GM19043 (cell line): ENCODE results near the gene GPR25.

Experiments
- ATAC-seq: cut with Tn5 transposase; IDR thresholded peaks from one replicate; pipeline ENCODE4 v1.9.1; 2021; ENCODE audit warnings: low read depth; ENCODE audit not compliant: unreplicated experiment

GPR25 gene, protein sequence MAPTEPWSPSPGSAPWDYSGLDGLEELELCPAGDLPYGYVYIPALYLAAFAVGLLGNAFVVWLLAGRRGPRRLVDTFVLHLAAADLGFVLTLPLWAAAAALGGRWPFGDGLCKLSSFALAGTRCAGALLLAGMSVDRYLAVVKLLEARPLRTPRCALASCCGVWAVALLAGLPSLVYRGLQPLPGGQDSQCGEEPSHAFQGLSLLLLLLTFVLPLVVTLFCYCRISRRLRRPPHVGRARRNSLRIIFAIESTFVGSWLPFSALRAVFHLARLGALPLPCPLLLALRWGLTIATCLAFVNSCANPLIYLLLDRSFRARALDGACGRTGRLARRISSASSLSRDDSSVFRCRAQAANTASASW

DNA sequence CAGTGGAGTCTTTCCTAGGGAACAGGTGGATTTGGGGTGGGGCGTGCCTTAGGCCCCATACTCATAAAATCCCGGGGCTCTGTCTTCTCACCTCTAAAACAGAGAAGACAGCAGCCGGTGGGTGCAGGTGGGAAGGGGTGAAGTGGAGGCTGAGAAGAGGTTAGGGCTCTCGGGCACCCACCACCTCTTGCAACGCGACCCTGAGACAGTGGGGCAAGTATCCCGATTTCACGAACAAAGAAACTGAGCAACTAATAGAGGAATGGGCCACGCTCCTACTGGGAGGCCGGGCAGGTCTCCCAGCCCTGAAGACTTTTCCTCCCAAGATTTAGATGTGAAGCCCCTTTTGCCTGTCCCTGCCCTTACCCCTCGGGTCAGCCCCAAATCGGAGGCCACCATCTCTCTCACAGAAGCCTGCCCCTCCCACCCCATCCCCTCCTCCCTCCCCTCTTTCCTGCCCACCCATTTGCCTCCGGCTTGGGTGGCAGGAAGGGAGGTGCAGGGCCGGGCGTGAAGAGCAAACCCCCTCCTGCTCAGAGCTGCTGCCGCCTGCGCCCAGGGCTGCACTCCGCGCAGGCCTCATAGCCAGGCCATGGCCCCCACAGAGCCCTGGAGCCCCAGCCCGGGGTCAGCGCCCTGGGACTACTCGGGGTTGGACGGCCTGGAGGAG lies at the start of gene GPR25:
TSS of gene GPR25 (plus strand) at position 536 of the 670 bp plus-strand sequence. CDS start at position 593, 57 bp downstream.
- ATAC-seq: no peak

DNA sequence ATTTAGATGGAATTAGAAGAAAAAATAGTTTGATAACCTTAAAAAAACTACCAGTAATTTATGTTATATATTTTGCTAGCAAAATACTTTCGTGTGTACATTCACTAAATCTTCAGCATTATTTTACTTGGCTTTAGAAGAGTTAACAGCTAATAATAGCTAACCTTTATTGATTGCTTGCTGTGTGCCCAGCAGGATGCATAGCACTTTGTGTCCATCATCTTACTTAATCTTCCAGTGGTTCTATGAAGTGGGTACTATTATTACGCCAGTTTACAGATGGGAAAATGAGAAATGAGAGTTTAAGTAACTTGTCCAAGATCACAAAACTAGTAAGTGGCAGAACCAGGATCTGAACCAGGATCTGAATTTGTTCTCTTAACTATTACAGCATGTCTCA lies 41.7 kb upstream of the GPR25 start:
- no peak for ATAC-seq

DNA sequence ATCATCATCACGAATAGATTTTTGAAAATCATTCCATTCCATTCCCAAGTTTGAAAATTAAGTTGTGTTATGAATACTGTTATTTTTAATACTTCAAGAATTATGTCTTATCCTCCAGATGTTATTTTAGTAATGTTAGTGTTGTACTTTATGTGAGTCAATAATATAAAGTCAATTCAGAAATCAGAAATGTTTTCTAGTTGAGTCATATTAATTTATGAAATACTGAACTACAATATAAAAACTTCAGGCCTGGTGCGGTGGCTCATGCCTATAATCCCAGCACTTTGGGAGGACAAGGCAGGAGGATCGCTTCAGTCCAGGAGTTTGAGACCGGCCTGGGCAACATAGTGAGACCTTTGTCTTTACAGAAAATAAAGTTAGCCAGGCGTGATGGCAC lies 38.4 kb upstream of the GPR25 start:
- ATAC-seq: no peak

DNA sequence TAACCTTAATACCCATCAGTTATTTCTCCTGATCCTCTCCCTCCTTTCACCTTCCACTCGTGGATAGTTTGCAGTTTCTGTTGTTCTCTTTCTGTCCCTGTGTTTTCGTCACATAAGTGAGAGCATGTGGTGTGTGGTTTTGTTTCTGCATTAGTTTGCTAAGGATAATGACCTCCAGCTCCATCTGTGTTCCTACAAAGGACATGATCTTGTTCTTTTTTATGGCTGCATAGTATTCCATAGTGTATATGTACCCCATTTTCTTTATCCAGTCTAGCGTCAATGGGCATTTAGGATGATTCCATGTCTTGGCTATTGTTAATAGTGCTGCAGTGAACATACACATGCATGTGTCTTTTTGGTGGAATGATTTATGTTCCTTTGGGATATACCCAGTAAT lies 36.6 kb upstream of the GPR25 start:
- ATAC-seq: no peak

DNA sequence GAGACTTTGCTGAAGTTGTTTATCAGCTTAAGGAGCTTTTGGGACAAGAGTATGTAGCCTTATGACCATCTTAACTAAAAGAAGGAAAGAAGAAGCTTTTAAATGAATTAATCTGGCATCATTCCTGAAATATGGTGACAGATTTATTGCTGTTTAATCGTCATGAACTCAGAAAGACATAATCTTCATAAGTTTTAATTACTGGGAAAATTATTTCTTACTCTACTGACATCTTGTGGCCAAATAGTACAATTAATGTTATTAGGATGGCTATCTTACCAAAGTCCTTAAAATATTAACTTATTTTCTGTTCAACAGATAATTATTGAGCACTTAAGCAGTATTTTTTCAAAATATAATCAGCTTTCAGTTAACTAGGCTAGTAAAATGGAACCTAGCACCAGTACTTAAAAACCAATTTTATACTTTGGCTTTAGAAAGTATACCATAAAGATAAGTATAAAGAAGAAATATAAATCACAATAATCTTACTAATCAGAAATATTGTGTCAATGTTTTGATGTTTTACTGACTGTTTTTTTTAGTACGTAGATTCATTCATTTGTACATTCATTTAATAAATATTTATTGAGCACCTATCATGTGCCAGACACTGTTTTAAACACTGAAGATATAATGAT lies 34.7 kb upstream of the GPR25 start:
- ATAC-seq: no peak

DNA sequence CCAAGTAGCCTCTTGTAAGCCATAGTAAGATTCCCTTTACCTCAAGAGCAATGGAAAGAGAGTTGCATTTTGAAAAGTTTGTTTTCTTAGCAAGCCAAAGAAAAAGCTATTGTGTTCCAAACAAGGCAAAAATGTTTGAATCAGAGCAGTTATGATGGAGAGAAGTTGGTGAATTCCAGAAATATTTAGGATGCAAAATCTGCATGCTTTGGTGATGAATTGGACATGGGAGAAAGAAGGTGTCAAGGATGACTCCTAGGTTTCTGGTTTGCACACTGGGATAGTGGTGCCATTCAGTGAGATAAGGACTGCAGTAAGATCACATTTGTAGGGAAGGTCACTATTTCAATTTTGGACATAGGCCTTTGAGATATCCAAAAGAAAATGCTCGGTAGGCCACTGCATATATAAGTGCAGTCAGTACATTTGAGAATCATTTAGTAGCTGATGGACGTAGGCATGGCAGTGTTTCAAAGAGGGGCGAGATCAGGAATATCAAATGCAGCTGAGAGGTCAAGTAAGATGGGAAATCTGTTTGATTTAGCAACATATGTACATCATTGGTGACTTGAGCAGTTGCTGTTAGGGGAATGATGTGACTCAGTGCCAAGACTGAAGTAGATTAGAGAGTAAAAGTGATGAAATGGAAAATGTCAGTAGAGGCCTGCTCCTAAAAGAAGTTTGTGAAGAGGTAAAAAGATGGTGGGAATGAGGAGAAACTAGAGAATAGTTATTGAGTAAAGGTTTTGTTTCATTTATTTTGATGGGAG lies 33.9 kb upstream of the GPR25 start:
- ATAC-seq: no peak

DNA sequence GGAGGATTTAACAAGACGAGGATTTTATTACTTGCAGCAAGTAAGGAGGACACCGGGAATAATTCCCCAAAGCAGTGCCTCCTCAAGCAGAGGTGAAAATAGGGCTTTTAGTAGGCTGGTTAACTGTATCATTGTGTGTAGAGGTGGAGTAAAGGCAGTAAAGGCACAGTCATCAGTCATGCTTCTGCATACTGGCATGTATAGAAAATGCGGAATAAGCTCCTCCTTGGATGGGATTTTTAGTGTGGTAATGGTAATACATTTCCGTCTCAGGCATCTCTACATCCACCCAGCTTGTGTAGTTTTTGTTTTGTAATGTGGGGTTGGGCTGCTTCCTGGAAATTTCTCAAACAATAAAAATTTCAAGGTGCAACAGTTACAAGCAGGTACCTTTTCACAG lies 27.4 kb upstream of the GPR25 start:
- no peak for ATAC-seq

DNA sequence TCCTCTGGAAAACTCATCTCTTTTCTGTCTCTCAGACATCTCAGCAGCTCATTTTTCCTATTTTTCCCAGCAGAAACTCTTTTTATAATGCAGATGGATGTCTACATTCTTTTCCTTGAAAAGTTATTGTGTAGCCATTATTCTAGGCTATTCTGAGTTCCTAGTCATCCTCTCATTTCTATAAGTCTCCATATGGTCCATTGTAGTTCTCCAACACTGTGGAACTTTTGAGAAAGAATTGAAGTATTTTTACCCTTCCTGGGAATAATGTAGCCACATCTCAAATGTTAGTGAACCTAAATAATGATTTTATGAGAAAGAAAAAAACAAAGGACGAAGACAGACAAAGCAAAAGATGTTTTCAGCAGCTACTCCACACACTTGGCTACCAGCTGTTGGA lies 26.4 kb upstream of the GPR25 start:
- ATAC-seq: no peak

DNA sequence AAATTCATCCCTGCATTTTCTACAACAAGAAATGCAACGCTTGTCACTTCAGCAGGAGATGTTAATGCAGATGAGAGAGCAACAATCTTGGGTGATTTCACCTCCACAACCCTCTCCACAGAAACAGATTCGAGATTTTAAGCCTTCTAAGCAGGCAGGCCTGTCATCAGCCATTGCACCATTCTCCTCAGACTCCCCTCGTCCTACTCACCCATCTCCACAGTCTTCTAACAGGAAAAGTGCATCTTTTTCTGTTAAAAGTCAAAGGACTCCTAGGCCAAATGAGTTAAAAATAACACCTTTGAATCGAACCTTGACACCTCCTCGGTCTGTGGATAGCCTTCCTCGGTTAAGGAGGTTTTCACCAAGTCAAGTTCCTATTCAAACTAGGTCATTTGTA lies 23.4 kb upstream of the GPR25 start:
- ATAC-seq: no peak

DNA sequence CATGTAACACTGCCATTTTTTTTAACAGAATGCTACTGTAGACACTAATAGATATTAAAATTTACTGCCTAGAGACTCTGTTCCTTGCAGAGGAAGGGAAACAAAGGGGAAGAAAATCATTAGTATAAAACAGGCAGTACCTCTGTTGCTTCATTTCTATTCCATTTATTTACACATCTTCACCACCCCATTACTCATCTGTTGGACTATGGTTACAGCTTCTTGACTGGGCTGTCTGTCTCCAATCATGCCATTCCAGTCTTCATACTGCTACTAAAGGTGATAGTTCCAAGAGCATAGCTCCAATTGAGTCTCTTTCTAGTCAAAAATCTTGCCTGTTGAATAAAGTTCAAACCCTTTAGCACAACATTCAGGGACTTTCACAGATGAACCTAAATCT lies 22.2 kb upstream of the GPR25 start:
- ATAC-seq: no peak

DNA sequence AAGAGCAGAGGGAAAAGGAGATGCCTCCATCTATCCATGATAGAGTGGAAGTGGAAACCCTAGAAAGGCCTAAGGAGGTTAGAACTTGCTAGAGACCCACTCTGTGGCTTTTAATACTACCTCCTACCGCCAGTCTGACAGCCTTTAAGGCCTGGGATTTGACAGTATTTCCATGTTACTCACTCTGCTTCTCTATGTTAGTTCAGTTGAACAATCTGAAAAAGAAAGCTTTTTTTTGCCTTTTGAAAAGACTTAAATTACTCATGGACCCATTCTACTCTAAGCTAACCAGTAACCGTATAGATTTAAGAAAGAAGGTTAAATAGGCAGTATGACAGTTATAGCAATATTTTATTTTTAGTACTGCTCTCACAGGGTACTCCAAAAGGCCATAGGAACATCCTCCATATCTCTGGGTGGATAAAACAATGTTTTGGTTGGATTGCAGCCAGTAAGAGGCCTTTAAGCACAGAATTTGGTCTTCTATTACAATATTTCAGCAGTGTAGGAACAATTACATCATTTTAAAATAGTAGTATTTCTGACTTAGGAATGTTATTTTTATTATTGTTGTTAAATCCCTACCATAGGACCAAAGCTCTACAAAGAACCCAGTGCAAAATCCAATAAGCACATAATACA lies 15.9 kb upstream of the GPR25 start:
- ATAC-seq: no peak

DNA sequence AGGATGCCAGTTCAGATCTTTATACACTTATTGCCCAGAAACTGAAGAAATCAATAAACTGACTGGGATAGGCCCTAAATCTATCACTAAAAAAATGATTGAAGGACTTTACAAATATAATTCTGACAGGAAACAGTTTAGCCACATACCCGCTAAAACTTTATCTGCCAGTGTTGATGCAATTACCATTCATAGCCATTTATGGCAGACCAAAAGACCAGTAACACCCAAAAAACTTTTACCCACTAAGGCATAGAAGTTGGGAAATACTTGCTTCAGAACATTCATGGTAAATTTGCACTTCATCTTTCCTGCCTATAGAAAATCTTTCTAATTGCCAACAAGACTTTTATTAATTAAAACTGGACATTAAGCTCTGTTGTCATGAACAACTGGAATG lies 15.0 kb upstream of the GPR25 start:
- ATAC-seq: no peak

DNA sequence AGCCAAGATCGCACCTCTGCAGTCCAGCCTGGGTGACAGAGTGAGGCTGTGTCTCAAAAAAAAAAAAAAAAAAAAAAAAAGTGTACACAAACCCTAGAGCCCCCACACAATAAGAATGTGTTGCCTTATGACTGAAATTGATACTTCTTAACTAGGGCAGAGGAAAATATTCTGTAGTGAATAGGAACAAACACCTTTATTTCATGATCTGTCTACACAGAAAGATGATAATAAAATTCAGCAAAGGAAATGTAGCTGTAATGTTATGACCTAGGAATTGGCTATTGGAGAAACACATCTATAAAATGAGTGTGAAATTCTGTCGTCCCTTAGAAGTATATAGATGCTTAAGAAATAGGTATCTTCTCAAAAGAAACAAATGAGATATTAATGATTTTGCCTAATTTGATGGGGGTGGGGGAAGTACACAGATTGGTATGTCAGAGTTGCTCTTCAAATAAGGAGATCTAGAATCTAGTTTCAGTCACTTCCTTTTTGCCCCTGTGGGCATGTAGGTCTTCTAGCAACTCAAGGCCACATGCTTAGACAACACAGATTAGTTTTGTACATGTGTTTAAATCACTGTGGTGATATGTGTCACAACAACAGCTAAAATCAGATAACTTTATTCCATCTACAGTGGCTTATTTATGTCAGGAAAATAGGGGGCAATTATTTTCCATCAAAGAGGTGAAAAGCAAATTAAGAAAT lies 10.7 kb upstream of the GPR25 start:
- no peak for ATAC-seq

DNA sequence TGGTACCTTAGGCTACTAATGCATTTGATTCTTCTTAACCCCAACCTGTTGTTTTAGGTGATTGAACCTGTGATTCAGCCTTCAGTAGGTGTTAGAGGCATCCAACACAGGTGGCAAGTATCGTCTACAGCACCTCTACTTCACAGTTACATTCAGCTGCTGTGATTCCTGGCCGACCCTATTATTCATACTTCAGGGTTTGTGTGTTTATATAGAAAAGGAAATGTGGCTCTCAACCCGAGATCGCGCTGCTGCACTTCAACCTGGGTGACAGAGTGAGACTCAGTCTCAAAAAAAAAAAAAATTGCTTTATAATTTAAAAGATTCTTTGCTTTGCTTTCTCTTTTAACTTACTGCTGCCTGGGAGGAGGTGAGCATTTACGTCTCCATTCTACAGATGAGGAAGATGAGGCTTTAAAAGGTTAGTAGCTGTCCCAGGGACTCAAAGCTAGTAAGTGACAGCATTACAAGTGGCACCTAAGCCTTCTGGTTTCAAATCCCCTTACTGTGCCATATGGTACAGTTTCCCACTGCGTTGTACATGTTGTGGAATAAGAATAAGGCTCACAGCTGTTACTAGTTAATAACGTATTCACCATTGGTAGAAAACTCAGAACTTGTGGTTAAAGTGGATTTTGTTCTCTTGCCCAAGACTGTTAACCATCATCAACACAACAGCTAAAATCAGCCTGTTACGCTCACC lies 9.9 kb upstream of the GPR25 start:
- no peak for ATAC-seq

DNA sequence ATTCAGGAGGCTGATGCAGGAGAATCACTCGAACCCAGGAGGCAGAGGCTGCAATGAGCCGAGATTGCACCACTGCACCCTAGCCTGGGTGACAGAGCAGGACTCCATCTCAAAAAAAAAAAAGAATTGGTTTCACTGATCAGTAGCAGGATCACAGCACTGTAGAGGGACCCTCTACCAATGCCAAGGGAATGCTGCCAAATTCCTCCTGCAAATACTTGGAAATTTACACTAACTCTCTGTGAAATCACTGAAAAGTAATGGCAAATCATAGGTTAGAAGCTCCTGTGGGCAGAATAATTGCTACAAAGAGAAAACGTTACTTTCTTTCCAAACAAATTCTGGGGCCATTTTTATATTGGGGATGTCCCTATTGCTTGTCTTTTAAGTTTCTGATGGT lies 6.7 kb upstream of the GPR25 start:
- ATAC-seq: no peak

DNA sequence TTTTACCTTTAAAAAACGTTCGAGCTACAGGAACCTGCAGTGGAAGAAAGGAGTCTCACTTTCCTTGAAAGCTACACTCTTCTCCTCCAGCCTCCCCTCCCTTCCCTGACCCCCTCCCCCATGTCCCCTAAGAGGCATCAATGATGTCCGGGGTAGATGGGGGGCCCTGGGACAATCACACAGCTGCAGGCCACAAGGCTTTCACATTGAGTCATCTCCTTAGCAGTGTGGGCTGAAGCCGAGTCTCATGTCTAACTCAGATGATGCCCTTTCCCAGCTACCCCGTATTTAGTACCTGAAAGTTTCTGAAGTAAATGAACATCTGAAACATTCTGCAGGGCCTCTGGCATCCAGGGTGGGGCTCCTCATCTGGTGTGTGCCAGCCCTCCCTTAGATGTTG lies 6.3 kb upstream of the GPR25 start:
- ATAC-seq: peak; percentile 81

DNA sequence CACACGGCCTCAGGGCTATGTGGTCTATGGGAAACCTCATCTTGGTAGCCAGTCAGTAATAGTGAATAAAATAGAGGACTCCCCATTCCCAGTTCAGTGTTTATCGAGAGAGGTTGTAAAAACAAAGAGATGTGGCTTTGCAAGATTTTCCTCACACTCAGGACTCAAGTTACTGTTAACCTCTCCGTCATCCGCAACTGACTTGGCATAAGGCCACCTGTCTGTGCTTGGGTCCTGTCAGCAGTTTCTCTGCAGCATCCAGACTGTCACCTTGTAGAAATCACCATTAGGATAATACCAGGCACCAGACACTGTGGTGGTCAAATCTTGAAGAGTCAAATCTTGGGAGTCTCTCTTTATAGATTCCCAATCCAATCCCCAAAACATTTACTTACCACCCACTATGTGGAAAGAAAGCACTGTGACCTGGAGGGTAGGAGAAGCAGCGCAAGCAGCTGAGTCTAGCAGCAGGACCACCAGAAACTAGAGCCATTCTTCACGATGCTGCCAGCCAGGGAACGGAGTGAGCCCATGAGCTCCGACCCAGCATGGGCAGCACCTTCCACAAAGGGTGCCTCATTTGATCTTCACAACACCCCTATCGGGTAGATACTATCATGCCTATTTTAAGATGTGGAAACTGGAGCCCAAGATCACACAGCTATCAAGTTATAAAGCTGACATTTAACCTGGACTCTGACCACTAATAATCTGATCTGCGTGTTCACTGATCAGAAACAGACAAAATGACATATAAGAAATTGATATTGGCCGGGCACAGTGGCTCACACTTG lies 5.6 kb upstream of the GPR25 start:
- no peak for ATAC-seq

DNA sequence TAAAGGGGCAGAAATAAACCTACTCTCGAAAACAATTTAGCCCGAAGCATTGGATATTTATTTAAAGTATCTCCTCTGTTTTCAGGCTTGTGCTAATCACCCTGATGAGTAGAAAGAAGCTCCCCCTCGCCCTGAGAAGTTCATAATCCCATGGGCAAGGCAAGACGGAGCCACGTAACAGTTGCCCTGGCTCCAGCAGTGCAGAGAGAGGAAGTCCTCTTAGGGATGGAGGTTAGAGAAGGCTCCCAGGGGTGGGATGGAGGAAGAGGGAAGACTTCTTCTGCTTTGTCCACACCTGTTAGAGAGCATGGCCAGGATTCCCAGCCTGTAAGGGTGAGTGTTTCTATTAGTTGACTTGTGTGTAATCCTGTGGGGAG lies 3.4 kb upstream of the GPR25 start:
- ATAC-seq: no peak
